Peyer's patch (tissue), 4 donors: ENCODE data around the gene SKI.

Experiments used
- POLR2A ChIP-seq, 2 donors: fragments of 450-650 bp; IDR thresholded peaks; one replicate each; pipeline ENCODE4 v1.5.1; 2017; ENCODE audit warnings: antibody characterized with exemption in 2 of 2, mild to moderate bottlenecking in 2 of 2, moderate library complexity in 2 of 2
- TF ChIP-seq, protein P1 (sequence below), 6 experiments: fragments of 450-650 bp in 4 of 6; fragments of 200-600 bp in 2 of 6; sonication (generic) in 1 of 6; IDR thresholded peaks; one replicate each; pipeline ENCODE4 v1.5.1; 2017 to 2019; ENCODE audit warnings: antibody characterized with exemption in 6 of 6, mild to moderate bottlenecking in 3 of 6, moderate library complexity in 1 of 6

DNA sequence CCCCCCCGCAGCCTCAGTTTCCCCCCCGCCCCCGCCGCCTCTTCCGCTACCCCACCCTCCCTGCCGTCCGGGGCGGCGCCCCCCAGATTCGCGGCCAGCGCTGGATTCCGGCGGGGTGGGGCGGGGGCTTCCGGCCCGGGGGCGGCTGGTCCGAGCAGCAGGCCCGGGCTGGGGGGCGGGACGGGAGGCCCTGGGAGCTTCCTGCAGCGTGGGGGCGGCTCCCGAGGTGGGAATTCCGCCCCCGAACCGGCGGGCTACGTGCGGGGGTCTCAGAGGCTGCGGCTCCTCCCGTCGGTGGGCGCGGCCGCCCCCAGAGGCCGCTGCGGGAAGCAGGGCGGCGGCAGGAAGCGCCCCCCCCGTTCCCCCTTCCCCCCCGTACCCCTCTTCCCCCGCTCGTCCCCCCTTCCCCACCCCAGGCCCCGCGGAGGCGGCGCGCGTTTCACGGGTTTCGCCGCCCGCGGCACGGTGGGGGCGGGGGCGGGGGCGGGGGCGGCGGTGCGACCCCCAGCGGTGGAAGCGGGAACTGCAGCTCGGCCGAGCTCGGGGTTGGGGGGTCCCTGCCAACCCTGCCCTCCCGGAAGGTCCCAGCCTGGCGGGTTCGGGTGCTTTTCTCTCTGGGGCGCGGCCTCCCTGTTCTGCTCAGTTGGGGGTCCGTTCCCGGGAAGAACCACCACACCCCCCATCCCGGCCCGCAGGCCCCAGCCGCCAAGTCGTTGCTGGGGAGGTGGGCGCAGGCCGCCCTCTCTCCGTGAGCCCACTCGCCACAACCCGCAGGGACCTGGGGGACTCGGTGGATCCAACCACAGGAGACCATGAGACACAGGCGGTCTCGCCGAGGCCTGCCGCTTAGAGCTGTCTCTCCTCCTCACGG, 86.9 kb downstream of the SKI start:
- TF ChIP-seq, protein P1, sequence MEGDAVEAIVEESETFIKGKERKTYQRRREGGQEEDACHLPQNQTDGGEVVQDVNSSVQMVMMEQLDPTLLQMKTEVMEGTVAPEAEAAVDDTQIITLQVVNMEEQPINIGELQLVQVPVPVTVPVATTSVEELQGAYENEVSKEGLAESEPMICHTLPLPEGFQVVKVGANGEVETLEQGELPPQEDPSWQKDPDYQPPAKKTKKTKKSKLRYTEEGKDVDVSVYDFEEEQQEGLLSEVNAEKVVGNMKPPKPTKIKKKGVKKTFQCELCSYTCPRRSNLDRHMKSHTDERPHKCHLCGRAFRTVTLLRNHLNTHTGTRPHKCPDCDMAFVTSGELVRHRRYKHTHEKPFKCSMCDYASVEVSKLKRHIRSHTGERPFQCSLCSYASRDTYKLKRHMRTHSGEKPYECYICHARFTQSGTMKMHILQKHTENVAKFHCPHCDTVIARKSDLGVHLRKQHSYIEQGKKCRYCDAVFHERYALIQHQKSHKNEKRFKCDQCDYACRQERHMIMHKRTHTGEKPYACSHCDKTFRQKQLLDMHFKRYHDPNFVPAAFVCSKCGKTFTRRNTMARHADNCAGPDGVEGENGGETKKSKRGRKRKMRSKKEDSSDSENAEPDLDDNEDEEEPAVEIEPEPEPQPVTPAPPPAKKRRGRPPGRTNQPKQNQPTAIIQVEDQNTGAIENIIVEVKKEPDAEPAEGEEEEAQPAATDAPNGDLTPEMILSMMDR (IDR thresholded peaks at IDR 0.05): peak; percentile 65 to 100 (median 72)
- TF ChIP-seq POLR2A (IDR thresholded peaks at IDR 0.05): no peak
